ENCODE results near the gene NHERF1. TPM values are rescaled to one million over a fixed set of nuclear protein-coding genes. Genes with fewer than 3 reads are reported as not detected.

NHERF1 gene
- total and polyA plus RNA-seq, 2 of the 13 experiments (the other 11 are each of a cell fraction or from before 2014, with no cell fraction given), result 169 to 269 TPM

DNA sequence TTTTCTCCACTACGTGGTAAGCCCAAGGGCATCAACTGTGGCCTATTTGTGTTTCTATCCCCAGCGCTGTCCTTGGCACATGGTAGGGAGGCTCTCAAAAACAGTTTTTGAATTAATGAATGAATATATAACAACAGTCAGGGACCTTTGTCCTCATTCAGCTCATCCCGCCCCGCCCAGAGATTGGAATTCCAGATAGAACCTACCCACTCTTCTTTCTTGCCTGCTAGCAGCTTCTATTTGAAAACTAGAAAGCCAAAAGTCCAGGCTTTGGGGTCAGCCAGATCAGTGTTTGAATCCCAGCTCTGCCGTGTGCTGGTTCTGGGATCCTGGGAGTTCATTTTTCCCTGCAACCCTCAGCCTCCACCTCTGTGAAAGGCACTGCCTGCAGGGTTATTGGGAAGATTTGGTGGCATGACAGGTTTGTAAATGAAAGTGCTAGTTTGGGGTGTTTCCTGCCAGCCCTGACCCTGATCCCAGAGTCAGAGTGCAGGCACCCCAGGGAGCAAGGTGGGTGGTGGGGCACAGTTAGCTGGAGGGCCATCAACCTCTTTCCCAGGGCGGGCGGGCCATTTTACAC lies 4.5 kb downstream of the NHERF1 start (continued):
- TF ChIP-seq, protein P1, sequence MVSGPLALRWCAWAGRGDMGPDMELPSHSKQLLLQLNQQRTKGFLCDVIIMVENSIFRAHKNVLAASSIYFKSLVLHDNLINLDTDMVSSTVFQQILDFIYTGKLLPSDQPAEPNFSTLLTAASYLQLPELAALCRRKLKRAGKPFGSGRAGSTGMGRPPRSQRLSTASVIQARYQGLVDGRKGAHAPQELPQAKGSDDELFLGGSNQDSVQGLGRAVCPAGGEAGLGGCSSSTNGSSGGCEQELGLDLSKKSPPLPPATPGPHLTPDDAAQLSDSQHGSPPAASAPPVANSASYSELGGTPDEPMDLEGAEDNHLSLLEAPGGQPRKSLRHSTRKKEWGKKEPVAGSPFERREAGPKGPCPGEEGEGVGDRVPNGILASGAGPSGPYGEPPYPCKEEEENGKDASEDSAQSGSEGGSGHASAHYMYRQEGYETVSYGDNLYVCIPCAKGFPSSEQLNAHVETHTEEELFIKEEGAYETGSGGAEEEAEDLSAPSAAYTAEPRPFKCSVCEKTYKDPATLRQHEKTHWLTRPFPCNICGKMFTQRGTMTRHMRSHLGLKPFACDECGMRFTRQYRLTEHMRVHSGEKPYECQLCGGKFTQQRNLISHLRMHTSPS (CRISPR knock-in tag; IDR thresholded peaks at IDR 0.05; ENCODE audit: low read depth), result peak; percentile 19; the same call in 1 of the 2 replicates
- TF ChIP-seq, protein P2, sequence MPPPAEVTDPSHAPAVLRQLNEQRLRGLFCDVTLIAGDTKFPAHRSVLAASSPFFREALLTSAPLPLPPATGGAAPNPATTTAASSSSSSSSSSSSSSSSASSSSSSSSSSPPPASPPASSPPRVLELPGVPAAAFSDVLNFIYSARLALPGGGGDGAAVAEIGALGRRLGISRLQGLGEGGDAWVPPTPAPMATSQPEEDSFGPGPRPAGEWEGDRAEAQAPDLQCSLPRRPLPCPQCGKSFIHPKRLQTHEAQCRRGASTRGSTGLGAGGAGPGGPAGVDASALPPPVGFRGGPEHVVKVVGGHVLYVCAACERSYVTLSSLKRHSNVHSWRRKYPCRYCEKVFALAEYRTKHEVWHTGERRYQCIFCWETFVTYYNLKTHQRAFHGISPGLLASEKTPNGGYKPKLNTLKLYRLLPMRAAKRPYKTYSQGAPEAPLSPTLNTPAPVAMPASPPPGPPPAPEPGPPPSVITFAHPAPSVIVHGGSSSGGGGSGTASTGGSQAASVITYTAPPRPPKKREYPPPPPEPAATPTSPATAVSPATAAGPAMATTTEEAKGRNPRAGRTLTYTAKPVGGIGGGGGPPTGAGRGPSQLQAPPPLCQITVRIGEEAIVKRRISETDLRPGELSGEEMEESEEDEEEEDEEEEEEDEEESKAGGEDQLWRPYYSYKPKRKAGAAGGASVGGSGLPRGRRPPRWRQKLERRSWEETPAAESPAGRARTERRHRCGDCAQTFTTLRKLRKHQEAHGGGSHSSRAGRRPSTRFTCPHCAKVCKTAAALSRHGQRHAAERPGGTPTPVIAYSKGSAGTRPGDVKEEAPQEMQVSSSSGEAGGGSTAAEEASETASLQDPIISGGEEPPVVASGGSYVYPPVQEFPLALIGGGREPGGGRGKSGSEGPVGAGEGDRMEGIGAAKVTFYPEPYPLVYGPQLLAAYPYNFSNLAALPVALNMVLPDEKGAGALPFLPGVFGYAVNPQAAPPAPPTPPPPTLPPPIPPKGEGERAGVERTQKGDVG (CRISPR knock-in tag; IDR thresholded peaks at IDR 0.05; ENCODE audit: borderline replicate concordance), result no peak
- TF ChIP-seq CREM (IDR thresholded peaks at IDR 0.05) (peak; percentile 47; the same call in 1 of the 2 replicates), CREM (CRISPR knock-in tag; IDR thresholded peaks at IDR 0.05) (no peak), GATAD2A (CRISPR knock-in tag; IDR thresholded peaks at IDR 0.05) (0 out of 2 replicates have a peak, but pooled peaks have one; percentile 5), ZNF207 (IDR thresholded peaks at IDR 0.05; ENCODE audit: borderline replicate concordance) (no peak), HNRNPK (IDR thresholded peaks at IDR 0.05; ENCODE audit: low read depth, low read length, poor library complexity, severe bottlenecking) (no peak), ZNF709 (CRISPR knock-in tag; IDR thresholded peaks at IDR 0.05) (peak; percentile 49; the same call in 1 of the 2 replicates), TGIF2 (CRISPR knock-in tag; IDR thresholded peaks at IDR 0.05) (peak; percentile 72; the same call in 1 of the 2 replicates), KDM3A (CRISPR knock-in tag; IDR thresholded peaks at IDR 0.05; ENCODE audit: low read depth) (no peak), BCL6 (CRISPR knock-in tag; IDR thresholded peaks at IDR 0.05) (0 out of 2 replicates have a peak, but pooled peaks have one; percentile 16), JDP2 (CRISPR knock-in tag; IDR thresholded peaks at IDR 0.05; ENCODE audit: borderline replicate concordance) (no peak), ARNT2 (CRISPR knock-in tag; IDR thresholded peaks at IDR 0.05; ENCODE audit: low read depth) (0 out of 2 replicates have a peak, but pooled peaks have one; percentile 51), JUN (CRISPR knock-in tag; IDR thresholded peaks at IDR 0.05) (no peak)
- TF ChIP-seq, protein P3, sequence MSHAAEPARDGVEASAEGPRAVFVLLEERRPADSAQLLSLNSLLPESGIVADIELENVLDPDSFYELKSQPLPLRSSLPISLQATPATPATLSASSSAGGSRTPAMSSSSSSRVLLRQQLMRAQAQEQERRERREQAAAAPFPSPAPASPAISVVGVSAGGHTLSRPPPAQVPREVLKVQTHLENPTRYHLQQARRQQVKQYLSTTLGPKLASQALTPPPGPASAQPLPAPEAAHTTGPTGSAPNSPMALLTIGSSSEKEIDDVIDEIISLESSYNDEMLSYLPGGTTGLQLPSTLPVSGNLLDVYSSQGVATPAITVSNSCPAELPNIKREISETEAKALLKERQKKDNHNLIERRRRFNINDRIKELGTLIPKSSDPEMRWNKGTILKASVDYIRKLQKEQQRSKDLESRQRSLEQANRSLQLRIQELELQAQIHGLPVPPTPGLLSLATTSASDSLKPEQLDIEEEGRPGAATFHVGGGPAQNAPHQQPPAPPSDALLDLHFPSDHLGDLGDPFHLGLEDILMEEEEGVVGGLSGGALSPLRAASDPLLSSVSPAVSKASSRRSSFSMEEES (CRISPR knock-in tag; IDR thresholded peaks at IDR 0.05), result peak; percentile 32; the same call in 1 of the 2 replicates
- TF ChIP-seq, protein P4, sequence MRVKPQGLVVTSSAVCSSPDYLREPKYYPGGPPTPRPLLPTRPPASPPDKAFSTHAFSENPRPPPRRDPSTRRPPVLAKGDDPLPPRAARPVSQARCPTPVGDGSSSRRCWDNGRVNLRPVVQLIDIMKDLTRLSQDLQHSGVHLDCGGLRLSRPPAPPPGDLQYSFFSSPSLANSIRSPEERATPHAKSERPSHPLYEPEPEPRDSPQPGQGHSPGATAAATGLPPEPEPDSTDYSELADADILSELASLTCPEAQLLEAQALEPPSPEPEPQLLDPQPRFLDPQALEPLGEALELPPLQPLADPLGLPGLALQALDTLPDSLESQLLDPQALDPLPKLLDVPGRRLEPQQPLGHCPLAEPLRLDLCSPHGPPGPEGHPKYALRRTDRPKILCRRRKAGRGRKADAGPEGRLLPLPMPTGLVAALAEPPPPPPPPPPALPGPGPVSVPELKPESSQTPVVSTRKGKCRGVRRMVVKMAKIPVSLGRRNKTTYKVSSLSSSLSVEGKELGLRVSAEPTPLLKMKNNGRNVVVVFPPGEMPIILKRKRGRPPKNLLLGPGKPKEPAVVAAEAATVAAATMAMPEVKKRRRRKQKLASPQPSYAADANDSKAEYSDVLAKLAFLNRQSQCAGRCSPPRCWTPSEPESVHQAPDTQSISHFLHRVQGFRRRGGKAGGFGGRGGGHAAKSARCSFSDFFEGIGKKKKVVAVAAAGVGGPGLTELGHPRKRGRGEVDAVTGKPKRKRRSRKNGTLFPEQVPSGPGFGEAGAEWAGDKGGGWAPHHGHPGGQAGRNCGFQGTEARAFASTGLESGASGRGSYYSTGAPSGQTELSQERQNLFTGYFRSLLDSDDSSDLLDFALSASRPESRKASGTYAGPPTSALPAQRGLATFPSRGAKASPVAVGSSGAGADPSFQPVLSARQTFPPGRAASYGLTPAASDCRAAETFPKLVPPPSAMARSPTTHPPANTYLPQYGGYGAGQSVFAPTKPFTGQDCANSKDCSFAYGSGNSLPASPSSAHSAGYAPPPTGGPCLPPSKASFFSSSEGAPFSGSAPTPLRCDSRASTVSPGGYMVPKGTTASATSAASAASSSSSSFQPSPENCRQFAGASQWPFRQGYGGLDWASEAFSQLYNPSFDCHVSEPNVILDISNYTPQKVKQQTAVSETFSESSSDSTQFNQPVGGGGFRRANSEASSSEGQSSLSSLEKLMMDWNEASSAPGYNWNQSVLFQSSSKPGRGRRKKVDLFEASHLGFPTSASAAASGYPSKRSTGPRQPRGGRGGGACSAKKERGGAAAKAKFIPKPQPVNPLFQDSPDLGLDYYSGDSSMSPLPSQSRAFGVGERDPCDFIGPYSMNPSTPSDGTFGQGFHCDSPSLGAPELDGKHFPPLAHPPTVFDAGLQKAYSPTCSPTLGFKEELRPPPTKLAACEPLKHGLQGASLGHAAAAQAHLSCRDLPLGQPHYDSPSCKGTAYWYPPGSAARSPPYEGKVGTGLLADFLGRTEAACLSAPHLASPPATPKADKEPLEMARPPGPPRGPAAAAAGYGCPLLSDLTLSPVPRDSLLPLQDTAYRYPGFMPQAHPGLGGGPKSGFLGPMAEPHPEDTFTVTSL (CRISPR knock-in tag; IDR thresholded peaks at IDR 0.05; ENCODE audit: borderline replicate concordance), result 0 out of 2 replicates have a peak, but pooled peaks have one; percentile 15
